Heart left ventricle (tissue), 16 donors: Measurements from ENCODE around the gene CDCP2. TPM values are rescaled to one million over a fixed set of nuclear protein-coding genes. Genes with fewer than 3 reads are reported as not detected.
A peak's percentile ranks its signal among the peaks of the same experiment; 100 is the strongest.

ENCODE experiments used
- ATAC-seq, 4 donors: fragments of 200-7000 bp; cut with Tn5 transposase; one replicate each; pipeline ENCODE4 v1.9.1; 2020 to 2022; ENCODE audit warnings: moderate library complexity in 4 of 4, mild to moderate bottlenecking in 3 of 4, moderate number of reproducible peaks in 1 of 4
- DNase-seq, 5 donors: peaks; one replicate each; pipeline ENCODE4 v3.0.0-alpha.2; 2020
- H3K27ac ChIP-seq, 12 donors: fragments of 200-600 bp; sonication (generic) in 4 of 12; one replicate each; pipeline versions ENCODE4 v1.5.0 to v1.8.0; 2016 to 2022; ENCODE audit warnings: mild to moderate bottlenecking in 2 of 12
- H3K27me3 ChIP-seq, 9 donors: fragments of 200-600 bp; sonication (generic) in 2 of 9; one replicate each; pipeline versions ENCODE4 v1.5.1 to v1.8.0; 2016 to 2022; ENCODE audit warnings: mild to moderate bottlenecking in 3 of 9
- H3K36me3 ChIP-seq, 9 donors: fragments of 200-600 bp; sonication (generic) in 2 of 9; one replicate each; pipeline versions ENCODE4 v1.5.0 to v1.8.0; 2018 to 2022; ENCODE audit warnings: mild to moderate bottlenecking in 2 of 9
- H3K4me1 ChIP-seq, 12 donors: fragments of 200-600 bp; sonication (generic) in 4 of 12; one replicate each; pipeline versions ENCODE4 v1.5.0 to v1.8.0; 2016 to 2022; ENCODE audit warnings: mild to moderate bottlenecking in 3 of 12
- H3K4me3 ChIP-seq, 12 donors: fragments of 200-600 bp; sonication (generic) in 4 of 12; one replicate each; pipeline versions ENCODE4 v1.5.0 to v1.8.0; 2017 to 2022; ENCODE audit warnings: mild to moderate bottlenecking in 9 of 12, moderate library complexity in 4 of 12
- H3K9me3 ChIP-seq, 12 donors: fragments of 200-600 bp; sonication (generic) in 4 of 12; one replicate each; pipeline versions ENCODE4 v1.5.0 to v1.8.0; 2016 to 2022; ENCODE audit warnings: mild to moderate bottlenecking in 1 of 12
- POLR2A ChIP-seq, 2 donors: fragments of 450-650 bp; IDR thresholded peaks; one replicate each; pipeline ENCODE4 v1.6.1; 2017; ENCODE audit warnings: antibody characterized with exemption in 2 of 2, mild to moderate bottlenecking in 2 of 2, moderate library complexity in 2 of 2
- WGBS, 4 donors: extraction: QIAGEN DNeasy Blood & Tissue Kit in 2 of 4; methylation state at CpG; one replicate each; pipeline versions ENCODE4 v1.1.5 to v1.1.7; 2013 to 2018; 5-methylcytosine and 5-hydroxymethylcytosine counted together
- intact Hi-C, 10 donors: fragments of 100-400 bp; cut with DNase I; formaldehyde crosslinking; loops; one replicate each; pipeline versions ENCODE4 v1.11.1 to v1.14.2; 2022
- polyA plus RNA-seq, 2 donors: library from polyadenylated mRNA; stranded (reverse); fragments of 200-250 nt; gene quantifications; one replicate each; pipeline ENCODE4 v1.2.3, GENCODE V29; 2013
- total RNA-seq, 9 donors: library from RNA; depleted of rRNA in 2 of 9; stranded (reverse); fragments of >200 nt in 2 of 9; fragmentation: NEBNext Ultra II Directional in 3 of 9; extraction: Animal tissue kit (Norgen Biotek cat#: 25700) in 3 of 9; gene quantifications; one replicate each; pipeline versions ENCODE4 v1.1.0 to v1.2.4, GENCODE V29; 2016 to 2023
- TF ChIP-seq, protein P1 (sequence below), 12 donors: fragments of 200-600 bp; sonication (generic) in 4 of 12; IDR thresholded peaks; one replicate each; pipeline versions ENCODE4 v1.5.0 to v1.8.0; 2018 to 2022; ENCODE audit warnings: antibody characterized with exemption in 12 of 12, mild to moderate bottlenecking in 5 of 12
- donor health status: ischemic (EF 13 %, LVEDD 7.1; RV severe dilation, severe dysfunction).
- donor health status: healthy with polysubstance abuse.
- donor health status: DM: no; HTN: yes; CAD: no.
- donor health status: DM: no; HTN: no; CAD: no.
- donor health status: ischemic (EF 25% LVEDD 6.9; RV normal size, moderate dysfunction).
- donor health status: ischemic (EF 25% LVEDD 5.7; RV mildly dilated, moderate dysfunction).
- donor health status: healthy.
- donor health status: DM: yes; HTN: yes; CAD: no.
- donor health status: ischemic (EF 35%, LVEDD 5.7; RV mildly dilated, moderate dysfunction).
- donor health status: nonischemic (EF 11% LVEDD 7.7; RV severe dilation, severe dysfunction).
- donor health status: DM: yes; HTN: yes; CAD: no.
- donor health status: PGD.
- donor health status: ischemic (EF 29% LVEDD 5.4; RV normal size, mild dysfunction).
- donor health status: nonischemic (EF 23%, LVEDD 6.1; RV moderate dilation, normal function).

The CDCP2 gene
- total and polyA plus RNA-seq, 11 donors = 0.29 TPM; not detected in 10

DNA sequence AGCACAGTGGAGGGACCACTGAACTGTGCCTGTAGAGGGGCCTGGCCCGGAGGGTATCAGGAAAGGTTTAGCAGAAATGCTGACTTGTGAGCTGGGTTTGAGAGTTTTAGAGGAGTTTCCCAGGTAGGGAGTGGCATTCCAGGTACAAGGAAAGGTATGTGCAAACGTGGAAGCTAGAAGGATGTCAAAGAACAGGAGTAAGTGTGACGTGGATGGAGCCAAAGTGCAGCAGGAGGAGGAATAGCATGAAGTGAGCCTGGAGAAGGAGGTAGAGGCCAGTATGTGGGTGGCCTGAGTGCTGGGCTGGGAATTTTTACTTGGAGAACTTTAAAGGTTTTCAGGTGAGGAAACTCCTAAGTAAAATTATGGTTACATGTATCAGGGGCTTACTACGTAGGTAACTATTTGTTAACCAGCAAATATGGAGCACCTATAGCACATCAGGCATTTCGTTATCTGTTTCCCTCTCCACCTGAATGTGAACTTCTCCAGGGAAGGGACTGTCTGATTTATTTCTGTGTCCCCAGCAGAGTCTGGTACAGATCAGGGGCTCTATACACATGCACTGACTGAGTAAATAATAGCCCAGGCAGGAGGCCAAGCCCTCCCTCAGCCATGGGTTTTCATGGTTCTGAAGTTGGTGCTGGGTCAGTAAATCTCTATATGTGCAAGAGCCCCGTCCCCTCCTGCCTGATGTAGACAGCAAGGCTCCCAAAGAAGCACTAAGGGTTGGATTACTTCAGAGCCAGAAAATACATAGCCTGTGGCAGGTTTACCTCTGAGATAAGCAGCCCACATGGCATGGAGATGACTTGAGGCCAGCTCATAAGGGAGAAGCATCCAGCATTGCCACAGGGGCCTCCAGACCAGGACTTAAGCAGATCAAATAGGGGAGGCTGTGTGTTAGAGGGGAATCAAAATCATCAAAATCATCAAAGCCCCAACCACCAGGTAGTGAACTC is 43.4 kb downstream of the CDCP2 start:
- no peaks in the 10 kb centered on the region for H3K36me3 ChIP-seq
- 87 to 90% (median 88%) methylated on average over 6 of the region's 6 CpGs for WGBS, 4 donors
- intact Hi-C loops = no loop called here
- no peaks in the 10 kb centered on the region for H3K27me3 ChIP-seq
- ATAC-seq (no peak), DNase-seq (peak in 1 of 5 donors; percentile 4)
- no peaks in the 10 kb centered on the region for H3K4me1 ChIP-seq
- H3K4me3 ChIP-seq = no peak overlapping the region
- no peak overlapping the region for H3K27ac ChIP-seq
- TF ChIP-seq POLR2A (IDR thresholded peaks at IDR 0.05) = no peak
- TF ChIP-seq, protein P1, sequence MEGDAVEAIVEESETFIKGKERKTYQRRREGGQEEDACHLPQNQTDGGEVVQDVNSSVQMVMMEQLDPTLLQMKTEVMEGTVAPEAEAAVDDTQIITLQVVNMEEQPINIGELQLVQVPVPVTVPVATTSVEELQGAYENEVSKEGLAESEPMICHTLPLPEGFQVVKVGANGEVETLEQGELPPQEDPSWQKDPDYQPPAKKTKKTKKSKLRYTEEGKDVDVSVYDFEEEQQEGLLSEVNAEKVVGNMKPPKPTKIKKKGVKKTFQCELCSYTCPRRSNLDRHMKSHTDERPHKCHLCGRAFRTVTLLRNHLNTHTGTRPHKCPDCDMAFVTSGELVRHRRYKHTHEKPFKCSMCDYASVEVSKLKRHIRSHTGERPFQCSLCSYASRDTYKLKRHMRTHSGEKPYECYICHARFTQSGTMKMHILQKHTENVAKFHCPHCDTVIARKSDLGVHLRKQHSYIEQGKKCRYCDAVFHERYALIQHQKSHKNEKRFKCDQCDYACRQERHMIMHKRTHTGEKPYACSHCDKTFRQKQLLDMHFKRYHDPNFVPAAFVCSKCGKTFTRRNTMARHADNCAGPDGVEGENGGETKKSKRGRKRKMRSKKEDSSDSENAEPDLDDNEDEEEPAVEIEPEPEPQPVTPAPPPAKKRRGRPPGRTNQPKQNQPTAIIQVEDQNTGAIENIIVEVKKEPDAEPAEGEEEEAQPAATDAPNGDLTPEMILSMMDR (IDR thresholded peaks at IDR 0.05) = no peak
- H3K9me3 ChIP-seq = no peaks in the 10 kb centered on the region

DNA sequence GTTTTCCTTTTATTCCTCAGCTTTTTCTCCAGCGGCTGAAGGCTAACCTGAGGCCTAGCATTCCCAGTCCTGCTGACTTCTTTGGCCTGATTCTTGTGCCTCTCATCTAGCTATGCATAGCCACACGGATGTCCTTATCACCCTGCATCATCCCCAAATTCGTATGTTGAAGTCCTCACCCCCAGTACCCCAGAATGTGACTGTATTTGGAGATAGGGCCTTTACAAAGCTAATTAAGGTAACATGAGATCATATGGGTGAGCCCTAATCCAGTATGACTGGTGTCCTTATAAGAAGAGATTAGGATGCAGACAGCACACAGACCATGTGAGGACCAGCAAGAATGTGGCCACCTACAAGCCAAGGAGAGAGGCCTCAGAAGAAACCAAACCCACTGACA is 44.6 kb downstream of the CDCP2 start:
- DNase-seq (no peak), ATAC-seq (peak in 1 of 4 donors; percentile 28)
- no peak for TF ChIP-seq POLR2A (IDR thresholded peaks at IDR 0.05)
- TF ChIP-seq, protein P1 (IDR thresholded peaks at IDR 0.05) = no peak
- no peaks in the 10 kb centered on the region for H3K36me3 ChIP-seq
- no peaks in the 10 kb centered on the region for H3K27me3 ChIP-seq
- H3K9me3 ChIP-seq = no peaks in the 10 kb centered on the region
- H3K4me3 ChIP-seq = no peak overlapping the region
- no peaks in the 10 kb centered on the region for H3K4me1 ChIP-seq
- H3K27ac ChIP-seq = no peak overlapping the region
- 72 to 80% (median 73%) methylated on average over 3 of the region's 3 CpGs for WGBS, 4 donors
- intact Hi-C loops = no loop called here

DNA sequence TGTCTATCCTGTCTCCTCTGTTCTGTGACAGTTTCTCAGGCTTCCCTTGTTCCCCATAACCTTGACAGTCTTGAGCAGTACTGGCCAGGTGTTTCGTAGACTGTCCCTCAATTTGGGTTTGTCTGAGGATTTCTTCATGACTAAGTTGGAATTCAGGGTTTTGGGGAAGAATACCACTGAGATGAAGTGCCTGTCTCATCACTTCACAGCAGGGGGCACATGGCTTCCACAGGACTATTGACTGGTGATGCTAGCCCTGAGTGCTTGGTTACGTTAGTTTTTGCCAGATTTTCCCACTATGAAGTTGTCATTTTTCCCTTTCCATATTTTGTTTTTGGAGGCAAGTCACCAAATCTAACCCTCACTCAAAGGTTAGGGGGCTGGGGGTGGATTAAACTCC is 45.7 kb downstream of the CDCP2 start:
- H3K9me3 ChIP-seq = no peaks in the 10 kb centered on the region
- no peak overlapping the region for H3K4me3 ChIP-seq
- no peaks in the 10 kb centered on the region for H3K27me3 ChIP-seq
- intact Hi-C loops = no loop called here
- H3K36me3 ChIP-seq = peaks cover 0 to 7% (median 0%) of the 10 kb centered on the region in 9 donors
- DNase-seq (no peak), ATAC-seq (no peak)
- 65 to 74% (median 68%) methylated on average over 2 of the region's 2 CpGs for WGBS, 4 donors
- H3K27ac ChIP-seq = no peak overlapping the region
- TF ChIP-seq POLR2A (IDR thresholded peaks at IDR 0.05) = no peak
- TF ChIP-seq, protein P1 (IDR thresholded peaks at IDR 0.05) = peak in 4 of 12 donors; percentile 5 to 22 (median 14)
- H3K4me1 ChIP-seq = no peaks in the 10 kb centered on the region

DNA sequence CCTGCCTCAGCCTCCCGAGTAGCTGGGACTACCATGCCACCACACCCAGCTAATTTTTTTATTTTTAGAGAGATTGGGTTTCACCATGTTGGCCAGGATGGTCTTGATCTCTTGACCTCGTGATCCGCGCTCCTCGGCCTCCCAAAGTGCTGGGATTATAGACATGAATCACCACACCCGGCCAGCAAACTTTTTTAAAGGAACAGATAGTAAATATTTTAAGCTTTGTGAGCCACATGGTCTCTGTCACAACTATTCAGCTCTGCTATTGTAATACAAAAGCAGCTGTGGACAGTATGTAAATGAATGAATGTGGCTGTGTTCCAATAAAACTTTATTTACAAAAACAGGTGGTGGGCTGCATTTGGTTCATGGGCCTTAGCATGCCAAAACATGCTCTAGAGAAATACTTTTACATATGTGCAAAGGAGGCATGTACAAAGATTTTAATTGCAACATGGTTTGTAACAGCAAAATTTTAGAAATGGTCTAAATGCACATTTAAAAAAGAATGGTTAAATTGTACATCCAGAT is 47.0 kb downstream of the CDCP2 start:
- TF ChIP-seq POLR2A (IDR thresholded peaks at IDR 0.05) = no peak
- TF ChIP-seq, protein P1 (IDR thresholded peaks at IDR 0.05) = no peak
- H3K4me3 ChIP-seq = no peak overlapping the region
- 87 to 93% (median 90%) methylated on average over 6 of the region's 6 CpGs for WGBS, 4 donors
- intact Hi-C loops = no loop called here
- no peaks in the 10 kb centered on the region for H3K4me1 ChIP-seq
- H3K9me3 ChIP-seq = no peaks in the 10 kb centered on the region
- no peaks in the 10 kb centered on the region for H3K27me3 ChIP-seq
- H3K36me3 ChIP-seq = peaks cover 0 to 11% (median 0%) of the 10 kb centered on the region in 9 donors
- no peak overlapping the region for H3K27ac ChIP-seq
- ATAC-seq = no peak
- DNase-seq = no peak
